HG03521 (cell line): ENCODE results near the gene ELP5.

Source experiments
- ATAC-seq: cut with Tn5 transposase; IDR thresholded peaks from one replicate; pipeline ENCODE4 v1.9.1; 2021; ENCODE audit warnings: mild to moderate bottlenecking, moderate library complexity; ENCODE audit not compliant: unreplicated experiment

Gene ELP5

GRCh38 chr17:7251661-7252175 lies 297 bp upstream of the ELP5 start, which contains the start of gene CTDNEP1:
CTDNEP1 (minus strand) TSS chr17:7251734; CDS start chr17:7251296, 438 bp downstream.
- peak; percentile 84 for ATAC-seq

GRCh38 chr17:7253082-7253481 lies 1.1 kb downstream of the ELP5 start:
- ATAC-seq = no peak

DNA sequence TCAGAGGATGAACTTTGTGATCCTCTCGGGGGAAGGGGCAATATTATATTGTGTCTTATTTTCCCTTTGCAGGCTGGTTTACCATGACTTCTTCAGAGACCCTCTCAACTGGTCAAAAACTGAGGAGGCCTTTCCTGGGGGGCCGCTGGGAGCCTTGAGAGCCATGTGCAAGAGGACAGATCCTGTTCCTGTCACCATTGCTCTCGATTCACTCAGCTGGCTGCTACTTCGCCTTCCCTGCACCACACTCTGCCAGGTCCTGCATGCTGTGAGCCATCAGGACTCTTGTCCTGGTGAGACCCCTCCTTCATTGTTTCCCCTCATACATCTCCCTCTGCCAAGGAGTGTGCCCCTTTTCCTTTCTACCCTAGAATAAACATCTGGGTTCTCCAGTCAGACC lies 2.5 kb downstream of the ELP5 start:
- no peak for ATAC-seq

DNA sequence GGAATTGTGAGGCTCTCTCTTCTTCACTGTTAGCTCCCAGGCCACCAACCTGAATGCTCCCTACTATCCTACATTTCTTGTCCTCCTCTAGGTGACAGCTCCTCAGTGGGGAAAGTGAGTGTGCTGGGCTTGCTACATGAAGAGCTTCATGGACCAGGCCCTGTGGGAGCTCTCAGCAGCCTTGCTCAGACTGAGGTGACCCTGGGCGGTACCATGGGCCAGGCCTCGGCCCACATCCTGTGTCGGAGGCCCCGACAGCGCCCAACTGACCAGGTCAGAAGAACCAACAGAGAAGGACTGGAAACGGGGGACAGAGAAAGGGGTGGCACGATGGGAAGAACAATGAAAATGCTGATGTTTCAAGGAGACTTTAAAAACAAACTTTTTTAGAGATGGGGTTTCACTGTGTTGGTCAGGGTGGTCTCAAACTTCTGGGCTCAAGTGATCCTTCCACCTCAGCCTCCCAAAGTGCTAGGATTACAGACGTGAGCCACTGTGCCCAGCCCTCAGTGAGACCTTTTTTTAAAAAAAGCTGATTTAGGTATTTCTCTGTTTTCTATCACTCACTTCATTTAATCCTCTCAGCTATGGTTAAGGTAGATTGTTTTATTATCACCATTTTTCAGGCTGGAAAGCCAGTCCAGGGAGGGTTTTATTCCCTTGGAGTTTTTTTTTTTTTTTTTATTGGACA lies 4.9 kb downstream of the ELP5 start:
- ATAC-seq = no peak

DNA sequence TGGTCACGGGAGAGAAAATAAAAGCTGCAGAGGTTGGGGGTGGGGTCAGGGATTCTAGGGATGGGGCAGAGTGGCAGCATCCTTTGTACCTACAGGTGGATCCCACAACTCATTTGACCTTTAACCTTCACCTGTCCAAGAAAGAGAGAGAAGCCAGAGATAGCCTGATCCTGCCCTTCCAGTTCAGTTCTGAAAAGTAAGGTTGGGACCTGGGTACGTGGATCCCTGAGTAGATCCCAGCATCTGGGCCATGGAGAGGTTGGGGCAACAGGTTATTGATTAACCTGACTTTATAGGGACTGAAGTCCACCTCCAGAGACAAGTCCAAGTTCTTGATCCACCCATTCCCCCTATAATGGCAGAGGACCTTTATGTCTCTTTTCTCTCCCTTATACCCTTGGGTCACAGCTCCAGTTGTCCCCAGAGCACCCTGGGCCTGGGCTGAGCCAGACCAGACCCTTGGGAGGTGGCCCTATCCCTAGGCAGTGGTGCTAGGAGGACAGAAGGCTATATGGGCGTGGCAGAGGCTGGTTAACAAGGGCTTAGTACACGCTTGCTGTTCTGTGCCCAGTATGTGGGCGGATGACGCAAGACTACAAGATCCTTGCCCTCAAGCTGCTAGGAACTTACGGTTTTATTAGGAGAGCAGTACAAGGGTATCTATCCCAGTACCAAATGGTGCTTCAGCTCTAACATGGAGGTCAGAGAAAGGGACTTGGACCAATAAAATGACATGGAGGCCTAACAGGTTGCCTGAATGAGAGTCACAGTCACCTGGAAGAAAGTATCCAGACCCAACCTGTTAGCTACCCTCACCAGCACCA lies 6.9 kb downstream of the ELP5 start:
- no peak for ATAC-seq

DNA sequence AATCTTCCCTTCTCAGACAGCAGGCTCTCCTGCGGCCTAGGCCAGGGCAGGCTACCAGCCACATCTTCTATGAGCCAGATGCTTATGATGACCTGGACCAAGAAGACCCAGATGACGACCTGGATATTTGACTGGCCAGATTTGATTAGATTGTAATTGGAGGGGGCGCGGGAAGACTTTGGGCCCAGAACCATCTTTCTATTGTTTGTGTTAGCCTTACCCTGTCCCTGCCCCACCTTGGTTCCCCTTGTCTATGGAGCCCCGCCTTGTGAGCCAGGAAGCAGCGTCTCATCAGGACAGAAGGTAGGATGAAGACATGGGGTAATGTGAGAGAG lies 7.5 kb downstream of the ELP5 start:
- no peak for ATAC-seq

- ATAC-seq = no peak
These were observed 8.1 kb downstream of the ELP5 start for GRCh38 chr17:7260151-7260550.

- ATAC-seq = no peak
These were observed 8.8 kb downstream of the ELP5 start for GRCh38 chr17:7260651-7261378.

DNA sequence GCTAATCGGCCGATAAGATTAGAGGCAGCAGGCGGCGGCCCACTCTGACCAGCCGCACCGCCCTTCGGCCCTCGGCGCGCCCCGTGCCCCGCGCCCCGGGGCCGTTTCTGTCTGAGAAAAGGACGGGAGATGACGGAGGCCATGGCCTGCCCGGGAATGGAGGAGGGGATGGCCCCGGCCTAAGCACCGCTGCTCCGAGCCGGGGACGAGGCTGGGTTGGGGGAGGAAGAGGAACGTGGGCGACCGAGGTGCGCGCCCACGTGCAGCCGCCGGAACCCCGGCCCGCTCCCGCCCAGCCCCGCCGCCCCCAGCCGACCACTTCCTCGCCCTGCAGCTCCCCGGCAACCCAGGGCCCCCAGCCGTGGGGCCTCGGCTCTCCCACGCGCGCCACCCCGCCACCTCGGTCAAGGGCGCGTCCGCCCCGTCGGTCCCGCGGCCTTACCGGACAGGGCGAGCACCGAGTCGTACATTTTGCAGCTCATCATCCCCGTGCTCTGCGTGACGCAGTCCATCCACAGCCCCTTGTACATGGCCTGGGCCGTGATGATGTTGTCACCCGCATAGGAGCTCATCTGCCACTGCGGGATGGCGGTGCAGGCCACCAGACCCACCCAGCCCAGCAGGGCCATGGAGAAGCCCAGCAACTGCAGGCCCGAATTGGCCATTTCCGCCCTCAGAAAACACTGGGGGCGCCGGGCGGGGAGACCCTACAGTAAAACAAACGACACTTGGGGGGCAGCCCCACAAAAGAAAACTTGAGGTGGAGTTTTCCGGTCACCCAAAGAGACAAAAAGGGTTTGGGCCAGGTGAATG lies 9.6 kb downstream of the ELP5 start:
- no peak for ATAC-seq

GRCh38 chr17:7262192-7262934 lies 10.3 kb downstream of the ELP5 start, which contains the start of gene CLDN7:
CLDN7 (minus strand) TSS chr17:7262478; CDS start chr17:7262043, 435 bp downstream.
- no peak for ATAC-seq

GRCh38 chr17:7262935-7263800 lies 11.2 kb downstream of the ELP5 start:
- ATAC-seq = no peak

DNA sequence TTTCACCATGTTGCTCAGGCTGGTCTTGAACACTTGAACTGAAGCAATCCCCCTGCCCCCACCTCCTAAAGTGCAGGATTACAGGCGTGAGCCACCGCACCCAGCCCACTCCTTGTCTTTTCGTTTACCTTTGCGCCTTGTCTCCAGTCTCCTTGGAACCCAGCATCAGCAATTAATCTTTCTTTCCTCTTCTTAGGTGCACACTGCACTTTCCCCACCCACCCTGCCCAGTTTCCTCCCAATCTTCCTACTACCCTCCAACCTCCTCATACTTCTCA lies 11.7 kb downstream of the ELP5 start:
- ATAC-seq = no peak

GRCh38 chr17:7266784-7267183 lies 14.8 kb downstream of the ELP5 start:
- ATAC-seq = no peak

DNA sequence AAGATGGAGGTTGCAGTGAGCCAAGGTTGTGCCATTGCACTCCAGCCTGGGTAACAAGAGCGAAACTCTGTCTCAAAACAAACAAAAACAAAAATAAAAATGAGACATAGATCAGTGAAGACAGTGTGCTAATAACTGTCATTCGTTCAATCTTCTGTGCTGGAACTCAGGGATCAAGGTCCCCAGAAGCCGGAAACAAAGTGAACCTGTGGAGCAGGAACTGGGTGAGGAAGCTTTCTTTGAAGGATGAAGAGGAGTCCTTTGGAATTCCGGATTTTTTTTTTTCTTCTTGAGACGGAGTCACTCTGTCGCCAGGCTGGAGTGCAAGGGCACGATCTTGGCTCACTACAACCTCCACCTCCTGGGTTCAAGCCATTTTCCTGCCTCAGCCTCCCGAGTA lies 27.4 kb downstream of the ELP5 start:
- ATAC-seq = no peak

DNA sequence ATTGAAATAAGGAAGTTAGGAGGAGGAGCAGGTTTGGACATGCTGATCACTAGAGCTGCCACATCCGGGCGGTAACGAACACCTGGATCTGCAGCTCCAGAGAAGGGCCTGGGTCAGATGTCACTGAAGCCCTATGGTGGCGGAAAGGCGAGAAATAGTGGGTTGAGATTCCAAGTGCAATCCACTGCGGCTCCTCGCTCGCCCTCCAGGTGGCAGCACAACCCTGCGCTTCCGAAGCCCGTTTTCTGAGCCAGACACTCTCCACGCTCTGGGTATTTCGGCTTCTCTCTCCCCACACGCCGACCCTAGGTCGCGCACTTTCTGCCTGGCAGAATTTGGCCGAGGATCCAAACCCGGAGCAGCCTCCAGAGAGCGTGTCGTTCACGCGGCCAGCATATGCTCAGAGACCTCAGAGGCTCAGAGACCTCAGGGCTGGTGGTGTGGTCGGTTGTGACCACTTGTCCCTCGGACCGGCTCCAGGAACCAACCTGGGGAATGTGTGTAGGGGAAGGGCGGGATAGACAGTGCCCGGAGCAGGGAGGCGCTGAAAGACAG lies 28.6 kb downstream of the ELP5 start:
- ATAC-seq = peak; percentile 50

GRCh38 chr17:7281074-7281952 lies 29.3 kb downstream of the ELP5 start, which contains the start of gene SLC2A4:
SLC2A4 (plus strand) TSS chr17:7281718; CDS start chr17:7281935, 217 bp downstream.
- ATAC-seq = peak; percentile 51

- no peak for ATAC-seq
These were observed 30.1 kb downstream of the ELP5 start for GRCh38 chr17:7281953-7282751.
